GM12878 (cell line): ENCODE measurements around the gene ZNF267. TPM values are rescaled to one million over a fixed set of nuclear protein-coding genes. Genes with fewer than 3 reads are reported as not detected.

Experiments
- ATAC-seq: fragments of 200-7000 bp; cut with Tn5 transposase; 3 replicates; pipeline ENCODE4 v1.9.1; 2020; ENCODE audit warnings: mild to moderate bottlenecking, moderate library complexity
- BruUV-seq: library from RNA; stranded (reverse); fragments of 400-500 nt; replicated peaks from 2 replicates; lab custom pipeline; 2021; lab: Mats Ljungman, UMichigan
- CTCF ChIA-PET: fragments of 300-600 bp; sonication (Branson Sonifier 250); formaldehyde crosslinking; extraction: SDS; loops from one replicate; lab custom pipeline; 2021; ENCODE audit warnings: inconsistent platforms; lab: Yijun Ruan, JAX
- POLR2A ChIA-PET: fragments of 350-600 bp; formaldehyde crosslinking; extraction: SDS; loops from one replicate; lab custom pipeline; 2021; ENCODE audit warnings: inconsistent platforms; lab: Charles Lee
- RAD21 ChIA-PET: fragments of 300-600 bp; sonication (Branson Sonifier 250); formaldehyde crosslinking; loops from one replicate; lab custom pipeline; 2023; ENCODE audit warnings: antibody characterized with exemption; ENCODE audit not compliant: unreplicated experiment; lab: Charles Lee
- SMC1A ChIA-PET: fragments of 300-600 bp; sonication (Branson Sonifier 250); formaldehyde crosslinking; loops from one replicate; lab custom pipeline; 2023; ENCODE audit not compliant: unreplicated experiment, uncharacterized antibody; lab: Charles Lee
- DNase-seq: peaks from one replicate; pipeline ENCODE4 v3.0.0-alpha.2; 2011; ENCODE audit warnings: low read depth, low spot score
- FAIRE-seq: peaks from 3 replicates; lab custom pipeline; 2011; peaks lifted over from hg19 to GRCh38; lab: Jason Lieb, UNC
- H2AFZ ChIP-seq: 2 replicates; pipeline ENCODE4 v1.6.0; 2011; ENCODE audit warnings: low read depth, low read length, control low read depth; ENCODE audit not compliant: control insufficient read depth
- H3K27ac ChIP-seq: 2 replicates; pipeline ENCODE4 v1.5.1; 2011; ENCODE audit warnings: control low read depth; ENCODE audit not compliant: control insufficient read depth, insufficient read depth
- H3K27me3 ChIP-seq, 2 experiments: replicated peaks in 1 of 2; 2 replicates each; pipeline versions ENCODE4 v1.6.0 to v1.6.1; 2011; ENCODE audit warnings: low read length in 1 of 2; ENCODE audit not compliant: control insufficient read depth in 2 of 2, insufficient read depth in 2 of 2
- H3K36me3 ChIP-seq, 2 experiments: 2 replicates each; pipeline ENCODE4 v1.5.1; 2011; ENCODE audit warnings: low read length in 1 of 2; ENCODE audit not compliant: control insufficient read depth in 2 of 2, insufficient read depth in 2 of 2
- H3K4me1 ChIP-seq: 2 replicates; pipeline ENCODE4 v1.6.1; 2011; ENCODE audit warnings: mild to moderate bottlenecking, low read length, moderate library complexity, mixed read lengths; ENCODE audit not compliant: control insufficient read depth, insufficient read depth
- H3K4me2 ChIP-seq: 2 replicates; pipeline ENCODE4 v1.6.0; 2011; ENCODE audit warnings: control low read depth; ENCODE audit not compliant: control insufficient read depth, insufficient read depth
- H3K4me3 ChIP-seq: fragments of 200-600 bp; sonication (generic); 2 replicates; pipeline ENCODE4 v1.5.1; 2016
- H3K79me2 ChIP-seq: 2 replicates; pipeline ENCODE4 v1.6.0; 2011; ENCODE audit warnings: low read length; ENCODE audit not compliant: control insufficient read depth, insufficient read depth
- H3K9ac ChIP-seq: 2 replicates; pipeline ENCODE4 v1.8.0; 2011; ENCODE audit warnings: low read length, control low read depth, mixed read lengths; ENCODE audit not compliant: control insufficient read depth, insufficient read depth
- H3K9me3 ChIP-seq: replicated peaks from 3 replicates; pipeline ENCODE4 v1.5.1; 2011; ENCODE audit warnings: mild to moderate bottlenecking, low read length; ENCODE audit not compliant: control insufficient read depth, insufficient read depth
- H4K20me1 ChIP-seq: 2 replicates; pipeline ENCODE4 v1.6.0; 2011; ENCODE audit not compliant: control insufficient read depth, insufficient read depth
- ATF7 ChIP-seq: fragments of 450-650 bp; IDR thresholded peaks from 2 replicates; pipeline ENCODE4 v1.6.1; 2016; ENCODE audit warnings: low read depth, mild to moderate bottlenecking
- BACH1 ChIP-seq: fragments of 450-650 bp; IDR thresholded peaks from 2 replicates; pipeline ENCODE4 v1.6.1; 2017; ENCODE audit warnings: mild to moderate bottlenecking, borderline replicate concordance
- CHD4 ChIP-seq: fragments of 200-600 bp; sonication (generic); IDR thresholded peaks from 2 replicates; pipeline ENCODE4 v1.6.1; 2016; ENCODE audit warnings: mild to moderate bottlenecking
- MEF2A ChIP-seq: IDR thresholded peaks from 2 replicates; pipeline ENCODE4 v1.6.1; 2011; ENCODE audit warnings: low read depth, mild to moderate bottlenecking, low read length, moderate library complexity; ENCODE audit not compliant: insufficient read depth
- PML ChIP-seq: IDR thresholded peaks from 2 replicates; pipeline ENCODE4 v1.6.1; 2012; ENCODE audit warnings: low read length, inconsistent platforms
- STAT3 ChIP-seq: IDR thresholded peaks from 2 replicates; pipeline ENCODE4 v1.6.1; 2011; ENCODE audit warnings: low read depth, low read length, improper control_type of control experiment
- YY1 ChIP-seq: IDR thresholded peaks from 2 replicates; pipeline ENCODE4 v1.6.1; 2011; ENCODE audit warnings: low read depth, mild to moderate bottlenecking, low read length
- ZNF622 ChIP-seq: fragments of 450-650 bp; IDR thresholded peaks from 2 replicates; pipeline ENCODE4 v1.6.1; 2017; ENCODE audit warnings: mild to moderate bottlenecking, inconsistent platforms
- WGBS: methylation state at CpG from one replicate; pipeline ENCODE4 v1.1.6; 2016; ENCODE audit warnings: low lambda C conversion rate; ENCODE audit not compliant: insufficient replicate concordance, insufficient coverage; ENCODE audit errors: missing lambda C conversion rate; 5-methylcytosine and 5-hydroxymethylcytosine counted together
- in situ Hi-C: fragments of 300-500 bp; cut with MboI; formaldehyde crosslinking; loops from 9 replicates; pipeline ENCODE4 v1.14.3; 2018; ENCODE audit warnings: mixed read lengths
- intact Hi-C: fragments of 100-400 bp; cut with micrococcal nuclease; formaldehyde crosslinking; loops from one replicate; pipeline ENCODE4 v1.14.2; 2022; ENCODE audit not compliant: unreplicated experiment
- polyA plus RNA-seq, 11 experiments: library from polyadenylated mRNA; depleted of rRNA in 4 of 11; unstranded in 6 of 11; stranded (reverse) in 5 of 11; fragments of >200 nt; fragmentation: Nextera tagmentation in 4 of 11; fragmentation: Illumina TruSeq in 1 of 11; extraction: Ambion mirVana in 4 of 11; extraction: Trizol in 1 of 11; gene quantifications; 1 replicate in 1 of 11; 2 replicates in 10 of 11; pipeline versions ENCODE4 v1.2.1 to v1.2.3, GENCODE V29; 2011 to 2016; ENCODE audit warnings: inconsistent platforms in 2 of 11, missing spikeins in 2 of 11, low read depth in 1 of 11
- total RNA-seq, 4 experiments: library from RNA; depleted of rRNA in 3 of 4; stranded (reverse); fragments of >200 nt in 3 of 4; fragmentation: Illumina TruSeq in 1 of 4; extraction: Trizol in 1 of 4; gene quantifications; 2 replicates each; pipeline versions ENCODE4 v1.2.1 to v1.2.3, GENCODE V29; 2013 to 2021
- TF ChIP-seq, protein P1 (sequence below): IDR thresholded peaks from 2 replicates; pipeline ENCODE4 v1.6.1; 2012; ENCODE audit warnings: improper control_type of control experiment, low read depth, low read length; ENCODE audit not compliant: insufficient replicate concordance

The ZNF267 gene
- total and polyA plus RNA-seq, 10 of the 15 experiments (the other 5 are each of a cell fraction or from before 2014, with no cell fraction given), result 16.3 to 54.6 (median 29.6) TPM

DNA sequence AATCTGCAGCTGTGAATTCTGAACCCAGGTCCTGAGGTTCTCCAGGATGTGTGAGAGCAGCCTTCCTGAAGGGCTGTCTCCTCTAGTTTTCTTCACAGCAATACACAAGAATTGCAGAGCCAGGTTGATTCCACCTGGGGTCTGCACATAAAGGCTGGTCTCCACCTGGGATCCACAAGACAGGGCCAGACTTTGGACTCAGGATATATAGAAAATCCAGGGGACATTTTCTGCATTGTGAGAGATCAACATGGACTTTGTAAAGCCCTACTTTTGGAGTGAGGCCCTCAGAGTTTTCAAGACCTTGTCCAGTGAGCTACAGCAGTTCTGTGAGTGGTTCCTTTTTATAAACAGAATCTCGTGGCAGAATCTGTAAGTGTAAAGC, 6.3 kb downstream of the ZNF267 start:
- H3K4me1 ChIP-seq, result peaks cover 18% of the 10 kb centered on the region
- ChIA-PET POLR2A (interaction anchor here (0.6 kb wide), 1 partner anchor 925 kb away, joined by 3 read pairs; no protein-coding TSS in a partner anchor), SMC1A (interaction anchor here (6.1 kb wide), 1 partner anchor 13 kb away, joined by 37 read pairs; no protein-coding TSS in a partner anchor), RAD21 (interaction anchor here (1.7 kb wide), 1 partner anchor 11 kb away, joined by 9 read pairs; no protein-coding TSS in a partner anchor), CTCF (interaction anchor here (1.2 to 3.6 kb wide), 3 partner anchors 11 to 21 kb away, joined by 5 to 20 read pairs (median 5); no protein-coding TSS in a partner anchor)
- H3K9ac ChIP-seq, result no peak overlapping the region
- peak overlapping the region; percentile 30 for H3K27ac ChIP-seq
- H4K20me1 ChIP-seq, result peaks cover 4% of the 10 kb centered on the region; the same call in 1 of the 2 replicates
- DNase-seq, result no peak
- in situ Hi-C loops (loop anchor here (10.0 to 25.0 kb wide), 12 partner anchors 45 to 1793 kb away; partner anchors contain the start of genes CFAP119, FBRS, ITGAL and ITGAX), intact Hi-C loops (loop anchor here (10.0 kb wide), 4 partner anchors 525 to 925 kb away; partner anchors contain the start of genes FUS, ITGAX, KAT8 and SETD1A)
- no peak for FAIRE-seq
- peak overlapping the region; percentile 11 for H3K4me2 ChIP-seq
- no peaks in the 10 kb centered on the region for H3K27me3 ChIP-seq
- H3K79me2 ChIP-seq, result peaks cover 93% of the 10 kb centered on the region
- peak overlapping the region; percentile 51 for H3K4me3 ChIP-seq
- no peak for ATAC-seq
- peaks cover 5 to 48% of the 10 kb centered on the region in 2 experiments for H3K36me3 ChIP-seq
- TSS peak; percentile 75 for BruUV-seq
- H2AFZ ChIP-seq, result no peak overlapping the region
- peaks cover 31% of the 10 kb centered on the region for H3K9me3 ChIP-seq
- 0% methylated on average over 1 of the region's 1 CpG for WGBS
- no peak for TF ChIP-seq BACH1
- TF ChIP-seq, protein P1, sequence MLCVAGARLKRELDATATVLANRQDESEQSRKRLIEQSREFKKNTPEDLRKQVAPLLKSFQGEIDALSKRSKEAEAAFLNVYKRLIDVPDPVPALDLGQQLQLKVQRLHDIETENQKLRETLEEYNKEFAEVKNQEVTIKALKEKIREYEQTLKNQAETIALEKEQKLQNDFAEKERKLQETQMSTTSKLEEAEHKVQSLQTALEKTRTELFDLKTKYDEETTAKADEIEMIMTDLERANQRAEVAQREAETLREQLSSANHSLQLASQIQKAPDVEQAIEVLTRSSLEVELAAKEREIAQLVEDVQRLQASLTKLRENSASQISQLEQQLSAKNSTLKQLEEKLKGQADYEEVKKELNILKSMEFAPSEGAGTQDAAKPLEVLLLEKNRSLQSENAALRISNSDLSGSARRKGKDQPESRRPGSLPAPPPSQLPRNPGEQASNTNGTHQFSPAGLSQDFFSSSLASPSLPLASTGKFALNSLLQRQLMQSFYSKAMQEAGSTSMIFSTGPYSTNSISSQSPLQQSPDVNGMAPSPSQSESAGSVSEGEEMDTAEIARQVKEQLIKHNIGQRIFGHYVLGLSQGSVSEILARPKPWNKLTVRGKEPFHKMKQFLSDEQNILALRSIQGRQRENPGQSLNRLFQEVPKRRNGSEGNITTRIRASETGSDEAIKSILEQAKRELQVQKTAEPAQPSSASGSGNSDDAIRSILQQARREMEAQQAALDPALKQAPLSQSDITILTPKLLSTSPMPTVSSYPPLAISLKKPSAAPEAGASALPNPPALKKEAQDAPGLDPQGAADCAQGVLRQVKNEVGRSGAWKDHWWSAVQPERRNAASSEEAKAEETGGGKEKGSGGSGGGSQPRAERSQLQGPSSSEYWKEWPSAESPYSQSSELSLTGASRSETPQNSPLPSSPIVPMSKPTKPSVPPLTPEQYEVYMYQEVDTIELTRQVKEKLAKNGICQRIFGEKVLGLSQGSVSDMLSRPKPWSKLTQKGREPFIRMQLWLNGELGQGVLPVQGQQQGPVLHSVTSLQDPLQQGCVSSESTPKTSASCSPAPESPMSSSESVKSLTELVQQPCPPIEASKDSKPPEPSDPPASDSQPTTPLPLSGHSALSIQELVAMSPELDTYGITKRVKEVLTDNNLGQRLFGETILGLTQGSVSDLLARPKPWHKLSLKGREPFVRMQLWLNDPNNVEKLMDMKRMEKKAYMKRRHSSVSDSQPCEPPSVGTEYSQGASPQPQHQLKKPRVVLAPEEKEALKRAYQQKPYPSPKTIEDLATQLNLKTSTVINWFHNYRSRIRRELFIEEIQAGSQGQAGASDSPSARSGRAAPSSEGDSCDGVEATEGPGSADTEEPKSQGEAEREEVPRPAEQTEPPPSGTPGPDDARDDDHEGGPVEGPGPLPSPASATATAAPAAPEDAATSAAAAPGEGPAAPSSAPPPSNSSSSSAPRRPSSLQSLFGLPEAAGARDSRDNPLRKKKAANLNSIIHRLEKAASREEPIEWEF, result no peak
- TF ChIP-seq YY1, result no peak
- no peak for TF ChIP-seq PML
- no peak for TF ChIP-seq MEF2A
- TF ChIP-seq ATF7, result no peak
- TF ChIP-seq CHD4, result no peak
- no peak for TF ChIP-seq STAT3
- TF ChIP-seq ZNF622, result no peak
